COLO829 (cell line): ENCODE data around the gene PIBF1.
"Not testable (repeated sequence)": the region's sequence is repeated elsewhere in the genome, so short reads cannot be mapped to it uniquely, and the experiment has no call there.

Experiments used
- DNase-seq: peaks from one replicate; pipeline ENCODE4 v3.0.0; 2012; ENCODE audit warnings: low spot score

The PIBF1 gene

DNA sequence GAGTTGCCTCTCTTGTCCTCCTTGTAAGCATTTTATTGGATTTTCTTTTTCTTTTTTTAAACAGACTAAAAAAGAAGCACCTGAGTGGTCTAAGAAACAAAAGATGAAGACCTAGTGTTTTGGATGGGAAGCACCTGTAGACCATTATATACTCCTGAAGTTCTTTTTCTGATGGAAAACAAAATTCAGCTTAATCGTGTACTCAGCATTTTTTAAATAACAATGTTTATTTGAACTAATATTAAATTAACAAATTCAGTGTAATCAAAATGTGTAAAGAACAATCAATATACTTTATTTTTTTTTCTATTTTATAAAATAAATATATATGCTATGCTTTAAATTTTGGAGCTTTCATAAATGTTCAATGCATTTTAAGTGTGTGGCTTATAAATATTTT lies 233.9 kb downstream of the PIBF1 start:
- no peak for DNase-seq

DNA sequence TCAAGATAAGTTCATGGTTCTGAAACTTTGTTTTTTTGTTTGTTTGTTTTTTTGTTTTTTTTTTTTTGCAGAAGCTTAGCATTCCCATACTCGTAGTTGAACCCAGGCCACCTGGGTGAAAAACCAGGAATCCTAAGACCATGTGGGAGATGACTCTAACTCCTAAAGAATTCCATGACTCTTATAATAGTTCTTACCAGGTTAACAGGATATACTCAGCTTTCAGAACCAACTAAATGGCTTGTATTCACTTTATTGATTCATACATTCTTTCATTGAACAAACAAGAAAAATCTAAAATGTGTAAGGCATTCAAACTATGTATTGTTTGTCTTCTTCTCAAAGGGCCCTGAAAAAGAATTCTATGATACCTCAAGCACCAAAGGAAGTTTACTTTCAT lies 236.4 kb downstream of the PIBF1 start:
- DNase-seq: no peak

DNA sequence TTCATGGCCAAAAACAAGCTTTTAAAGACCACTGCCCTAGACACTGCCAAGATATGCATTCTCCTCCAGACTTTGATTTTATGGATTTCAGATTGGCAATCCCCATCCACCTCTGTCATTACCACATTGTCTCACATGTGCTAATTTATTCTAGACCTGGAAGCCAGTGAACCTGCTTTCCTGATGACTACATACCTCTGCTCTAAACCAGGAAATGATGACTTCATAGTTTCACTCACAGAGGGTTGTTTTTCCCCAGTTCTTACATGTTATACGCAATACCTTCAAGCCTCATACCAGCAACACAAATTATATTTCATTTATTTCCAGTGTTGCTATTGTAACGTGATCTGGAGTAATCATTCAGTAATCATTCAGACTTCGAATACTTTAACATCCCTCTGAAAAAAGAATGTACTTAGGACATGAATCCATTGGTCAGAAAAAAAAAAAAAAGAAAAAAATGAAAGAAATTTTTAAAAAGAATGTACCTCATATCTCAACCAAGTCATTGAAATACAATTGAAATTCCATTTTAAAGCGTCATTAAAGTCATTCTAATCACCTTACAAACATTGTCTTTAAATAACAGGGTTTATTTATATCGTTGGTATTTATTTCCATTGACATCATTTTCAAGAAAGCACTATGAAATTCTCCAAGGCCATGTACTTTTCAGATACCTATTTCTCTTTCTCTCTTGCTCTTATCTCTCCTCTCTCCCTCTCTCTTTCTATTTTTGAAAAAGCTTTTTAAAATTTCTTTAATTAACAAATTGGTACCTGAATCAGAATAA lies 243.5 kb downstream of the PIBF1 start:
- no peak for DNase-seq

DNA sequence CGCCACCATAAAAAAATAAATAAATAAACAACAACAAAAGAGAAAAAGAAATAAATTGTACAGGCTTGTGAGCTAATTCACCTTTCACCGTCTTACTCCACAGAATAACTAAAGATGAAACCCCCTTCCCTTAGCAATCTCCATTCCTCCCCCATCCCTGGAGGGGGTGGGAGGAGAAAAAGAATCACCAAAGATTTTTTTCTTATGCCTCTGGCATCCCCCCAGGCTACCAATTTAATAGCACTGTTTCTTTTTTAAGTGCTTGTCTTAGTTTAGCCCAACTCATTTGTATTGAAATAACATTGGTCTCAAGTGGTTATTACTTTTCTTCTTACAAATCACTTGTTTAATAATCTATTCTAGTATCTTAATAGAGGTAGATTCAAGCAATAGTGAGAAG lies 253.0 kb downstream of the PIBF1 start:
- DNase-seq: no peak

DNA sequence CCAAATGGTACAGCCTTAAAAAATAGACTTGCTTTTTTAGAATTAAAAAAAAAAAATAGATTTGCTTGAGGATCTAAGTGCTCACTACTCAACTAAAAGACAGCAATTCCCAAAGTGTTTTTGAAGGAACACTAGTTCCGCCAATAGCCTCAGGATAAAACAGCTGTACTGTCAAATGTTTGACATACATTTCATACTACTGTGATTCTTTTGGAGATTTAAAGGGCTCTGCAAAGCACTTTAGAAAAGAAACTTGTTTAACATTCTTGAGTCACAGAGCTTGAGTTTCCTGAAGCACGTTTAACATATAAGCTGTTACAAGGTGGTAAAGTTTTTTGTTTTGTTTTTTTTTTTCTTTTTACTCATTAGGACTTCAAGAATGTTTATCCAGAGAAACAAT lies 253.7 kb downstream of the PIBF1 start:
- no peak for DNase-seq

DNA sequence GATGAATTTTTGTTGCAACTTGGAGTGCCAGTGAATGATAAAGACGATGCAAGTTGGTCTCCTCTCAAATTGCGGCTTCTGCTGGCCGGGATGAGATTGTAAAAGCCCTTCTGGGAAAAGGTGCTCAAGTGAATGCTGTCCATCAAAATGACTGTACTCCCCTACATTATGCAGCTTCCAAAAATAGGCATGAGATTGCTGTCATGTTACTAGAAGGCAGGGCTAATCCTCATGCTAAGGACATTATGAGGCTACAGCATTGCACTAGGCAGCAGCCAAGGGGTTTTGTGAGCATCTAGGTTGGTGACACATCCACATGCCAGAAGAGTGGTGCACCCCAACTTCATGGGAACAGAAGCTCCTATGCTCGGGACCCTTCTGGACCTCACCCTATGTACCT lies 254.6 kb downstream of the PIBF1 start:
- no peak for DNase-seq

DNA sequence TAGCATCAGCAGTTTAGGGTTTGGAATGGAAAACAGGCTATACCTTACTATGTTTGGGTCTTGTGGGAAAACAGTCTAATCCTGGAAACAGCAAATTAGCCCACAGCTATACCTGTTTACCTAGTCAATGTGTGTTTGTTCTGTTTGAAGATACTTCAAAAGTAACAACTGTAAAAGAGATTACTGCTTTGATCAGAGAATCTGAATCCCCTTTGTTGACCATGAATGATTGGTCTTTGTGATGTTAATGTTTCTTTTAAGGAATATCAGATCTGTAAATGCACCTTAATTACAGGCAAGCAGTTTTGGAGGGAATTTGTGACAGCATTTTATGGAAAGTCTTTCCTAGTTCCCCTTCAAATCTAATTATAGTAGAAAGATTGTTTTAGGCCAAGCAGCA lies 256.1 kb downstream of the PIBF1 start:
- DNase-seq: no peak

DNA sequence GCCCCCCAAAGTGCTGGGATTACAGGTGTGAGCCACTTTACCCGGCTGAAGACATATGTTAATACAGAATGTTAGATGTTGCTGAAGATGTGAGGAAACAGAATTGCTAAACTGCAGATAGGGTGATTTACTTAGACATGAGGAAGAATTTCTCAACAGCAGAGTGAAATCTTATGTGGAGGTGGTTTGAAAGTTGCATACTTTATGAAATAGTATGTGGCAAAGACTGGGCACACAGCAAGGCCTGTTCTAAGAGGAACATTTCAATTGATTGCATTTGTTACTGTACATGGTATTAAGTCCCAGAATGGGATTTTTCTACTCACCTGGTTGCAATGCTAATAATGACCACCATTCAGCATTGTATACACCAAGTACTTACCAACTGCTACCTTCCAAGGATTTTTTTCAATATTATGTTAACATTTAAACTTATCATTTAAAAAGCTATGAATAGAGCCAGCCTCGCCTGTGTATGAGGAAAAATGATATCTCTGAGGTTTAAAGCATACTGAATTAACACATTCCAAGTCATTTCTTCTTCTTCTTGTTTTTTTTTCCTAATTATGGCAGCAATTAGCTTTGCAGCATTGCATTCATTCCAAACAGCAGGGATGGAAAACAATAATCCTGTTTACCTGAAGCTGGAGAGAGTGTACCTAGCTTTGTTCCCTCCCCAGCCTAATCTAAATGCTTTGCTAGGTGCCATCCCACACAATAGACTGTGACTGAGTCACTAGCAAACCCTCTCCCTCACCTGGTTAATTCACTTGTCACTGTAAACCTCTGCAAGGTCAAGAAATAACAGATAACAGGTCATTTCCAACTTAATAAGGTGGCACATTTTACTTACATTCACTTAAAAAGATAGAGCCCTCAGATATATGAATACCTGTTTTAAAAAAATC lies 257.5 kb downstream of the PIBF1 start:
- DNase-seq: no peak

DNA sequence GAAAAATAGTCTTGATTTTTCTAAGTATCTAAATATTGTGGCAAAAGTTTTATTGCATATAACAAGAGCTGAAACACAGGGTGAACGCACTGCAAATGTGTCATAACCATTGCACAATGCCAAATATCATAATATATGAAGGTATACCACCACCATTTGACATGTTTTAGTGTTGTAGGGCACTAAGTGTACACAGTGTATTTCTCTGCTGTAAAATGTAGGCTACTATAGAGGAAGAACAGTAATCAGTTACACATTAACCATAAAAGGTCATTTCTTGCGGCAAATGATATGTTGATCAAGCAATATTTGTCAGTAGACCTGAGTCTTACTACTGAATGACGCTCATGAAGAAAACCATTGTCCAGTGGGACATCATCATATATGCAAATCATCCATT lies 258.6 kb downstream of the PIBF1 start:
- no peak for DNase-seq

DNA sequence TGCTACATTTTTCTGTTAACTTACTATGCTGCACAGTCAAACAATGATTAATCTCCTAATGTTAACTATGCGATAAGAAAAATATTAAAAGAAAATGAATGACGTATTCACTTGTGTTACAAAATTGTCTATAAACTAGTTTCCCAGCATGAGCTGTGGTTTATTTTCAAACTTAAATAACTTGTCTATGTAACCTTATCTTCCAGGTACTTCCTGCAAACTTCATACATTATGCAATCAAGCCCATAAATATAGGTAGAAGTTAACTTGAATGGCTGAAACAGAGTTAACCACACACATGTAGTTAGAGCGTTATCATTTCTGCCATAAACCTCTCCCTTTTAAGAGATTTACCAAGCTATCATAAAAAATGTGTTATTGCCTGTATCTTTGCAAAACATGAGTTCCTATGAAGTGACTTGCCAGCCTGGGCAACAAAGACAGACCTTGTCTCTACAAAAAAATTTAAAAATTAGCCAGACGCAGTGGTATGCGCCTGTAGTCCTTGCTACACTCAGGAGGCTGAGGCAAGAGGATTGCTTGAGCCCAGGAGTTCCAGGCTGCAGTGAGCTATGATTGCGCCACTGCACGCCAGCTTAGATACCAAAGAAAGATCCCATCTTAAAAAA lies 259.1 kb downstream of the PIBF1 start:
- no peak for DNase-seq

DNA sequence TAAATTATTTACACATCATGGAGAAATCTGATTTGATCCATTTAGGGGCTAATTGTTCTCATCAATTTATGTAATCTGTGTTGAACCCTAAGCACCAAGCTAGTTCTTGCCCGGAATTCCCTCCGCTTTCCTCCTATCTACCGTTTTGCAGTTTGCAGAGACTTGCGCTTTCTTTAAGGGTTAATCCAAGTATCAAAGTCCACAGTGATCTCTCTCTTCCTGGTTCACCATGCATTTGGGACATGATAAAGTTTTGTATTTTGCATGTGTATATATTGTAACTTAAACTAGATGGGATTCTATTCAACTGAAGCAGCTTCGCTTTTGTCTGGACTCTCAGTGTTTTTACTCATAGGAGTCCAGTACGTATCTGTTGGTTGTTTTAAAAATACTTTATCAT lies 263.1 kb downstream of the PIBF1 start:
- no peak for DNase-seq

DNA sequence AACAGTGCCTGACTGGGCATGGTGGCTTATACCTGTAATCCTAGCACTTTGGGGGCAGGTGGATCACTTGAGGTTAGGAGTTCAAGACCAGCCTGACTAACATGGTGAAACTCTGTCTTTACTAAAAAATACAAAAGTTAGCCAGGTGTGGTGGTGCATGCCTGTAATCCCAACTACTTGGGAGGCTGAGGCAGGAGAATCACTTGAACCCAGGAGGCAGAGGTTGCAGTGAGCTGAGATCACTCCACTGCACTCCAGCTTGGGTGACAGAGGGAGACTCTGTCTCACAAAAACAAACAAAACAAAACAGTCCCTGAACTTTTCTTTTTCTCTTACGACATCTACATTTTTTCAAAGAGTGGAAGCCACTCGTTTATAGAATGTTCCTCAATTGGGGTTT lies 266.7 kb downstream of the PIBF1 start:
- DNase-seq: not testable (repeated sequence)

DNA sequence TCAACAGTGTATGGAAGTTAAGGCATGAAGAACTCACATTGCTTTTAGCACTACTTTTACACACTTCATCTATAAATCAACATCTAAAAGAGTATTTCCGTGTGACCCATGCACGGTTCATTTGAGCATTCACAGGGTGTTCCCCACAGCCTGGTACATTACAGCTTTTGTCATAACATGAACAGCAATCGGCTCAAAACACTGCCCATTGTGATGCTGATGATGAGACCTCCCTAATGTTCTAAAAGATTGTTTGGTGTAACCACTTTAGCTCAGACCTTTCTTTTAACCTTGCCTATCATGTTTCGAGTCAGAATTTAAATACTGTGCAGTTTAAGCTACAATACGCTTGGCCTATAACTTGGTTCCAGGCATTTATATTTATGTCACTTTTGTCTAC lies 272.8 kb downstream of the PIBF1 start:
- DNase-seq: no peak

DNA sequence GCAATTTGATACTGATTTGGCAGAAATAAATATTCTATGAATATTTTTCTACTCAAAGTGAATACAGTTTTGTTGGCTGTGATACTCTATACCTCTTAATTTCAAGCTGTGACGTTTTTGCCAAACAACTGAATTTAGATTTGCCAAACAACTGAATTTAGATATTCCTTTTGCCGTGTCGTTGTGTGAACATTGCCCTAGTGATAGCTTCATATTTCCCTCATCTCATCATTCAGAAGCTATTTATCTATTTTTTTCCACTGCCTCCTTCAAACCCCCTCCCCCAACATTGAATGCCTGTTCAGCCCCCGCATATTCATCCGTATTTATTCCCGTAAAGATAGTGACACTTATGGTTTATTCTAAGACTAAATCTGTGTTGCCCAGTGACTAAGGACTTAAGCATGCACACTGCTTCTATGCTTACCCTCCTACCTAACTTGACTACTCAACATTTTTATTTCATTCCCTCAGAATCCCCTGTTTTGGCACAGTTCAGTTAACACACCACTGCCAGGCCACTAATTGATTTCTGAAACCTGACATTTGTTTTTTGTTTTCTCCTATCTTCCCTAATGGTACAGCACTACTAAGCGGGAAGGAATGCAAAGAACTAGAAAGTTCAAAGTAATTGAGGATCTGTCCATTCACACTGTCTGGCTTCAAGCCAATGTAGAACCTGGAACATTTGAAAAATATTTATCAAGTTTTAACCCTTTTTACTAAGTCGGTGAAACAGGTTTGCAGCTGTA lies 274.1 kb downstream of the PIBF1 start:
- DNase-seq: peak; percentile 71

DNA sequence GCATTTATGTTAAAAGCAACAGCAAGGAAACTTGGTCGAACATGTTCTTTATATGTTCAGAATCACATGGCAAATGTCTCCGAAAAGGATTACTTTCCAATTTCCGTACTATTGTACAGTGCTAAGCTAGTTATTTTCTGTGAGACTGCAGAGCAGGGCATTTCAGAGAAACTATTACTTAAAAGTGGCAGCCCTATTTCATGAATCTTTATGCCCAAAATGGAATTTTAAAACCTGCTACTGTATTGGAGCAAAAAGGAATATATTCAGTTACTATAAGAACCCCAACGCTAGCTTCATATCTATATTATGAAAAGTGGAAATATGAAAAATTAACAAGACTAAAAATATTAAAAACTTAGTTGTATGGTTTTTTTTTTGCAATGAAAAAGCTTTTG lies 274.6 kb downstream of the PIBF1 start:
- DNase-seq: no peak

DNA sequence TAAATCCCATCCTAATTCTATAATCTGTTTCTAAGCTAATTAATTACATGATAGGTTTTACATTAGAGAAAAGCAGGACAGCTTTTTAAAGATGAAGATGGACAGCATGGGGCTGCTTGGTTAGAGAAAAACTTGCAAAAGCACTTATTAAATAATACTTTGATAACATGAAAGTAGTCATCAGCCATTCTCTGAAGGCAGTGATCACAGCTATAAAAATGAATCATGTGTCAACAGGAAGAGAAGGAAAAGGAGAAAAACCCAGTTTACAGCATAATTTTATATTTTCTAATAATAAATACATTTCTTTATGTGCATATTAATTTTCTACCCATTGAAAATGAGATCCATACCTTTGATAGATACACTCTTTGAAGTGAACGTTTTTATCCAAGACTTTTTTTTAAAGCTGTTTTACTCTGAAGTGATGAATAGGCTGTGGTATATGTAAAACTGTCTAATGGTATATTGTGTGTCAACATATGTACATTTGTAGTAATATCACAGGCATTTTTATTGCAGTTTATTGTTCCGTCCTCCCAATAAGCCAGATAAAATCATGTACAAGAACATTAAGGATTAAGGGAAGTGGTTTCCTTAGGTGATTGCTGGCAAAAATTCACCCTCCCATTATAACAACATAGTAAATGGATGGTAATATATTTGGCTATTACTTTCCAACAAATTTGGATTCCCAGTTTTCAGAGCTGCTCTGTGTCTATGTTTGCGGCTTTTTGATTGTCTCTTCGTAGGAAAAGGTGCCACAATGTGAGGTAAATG lies 275.5 kb downstream of the PIBF1 start:
- DNase-seq: no peak

DNA sequence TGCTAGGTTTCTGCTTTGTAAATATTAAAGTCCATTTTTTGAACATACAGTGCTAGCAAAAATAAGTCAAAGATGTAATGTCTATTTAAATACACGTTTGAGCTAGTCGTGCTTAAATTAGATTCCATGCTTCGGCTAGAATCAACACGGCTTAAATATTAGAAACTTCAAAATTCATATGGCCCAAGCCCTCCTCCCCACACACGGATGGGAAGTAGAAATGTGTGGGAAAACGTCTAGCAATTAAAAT lies 276.1 kb downstream of the PIBF1 start:
- DNase-seq: no peak

DNA sequence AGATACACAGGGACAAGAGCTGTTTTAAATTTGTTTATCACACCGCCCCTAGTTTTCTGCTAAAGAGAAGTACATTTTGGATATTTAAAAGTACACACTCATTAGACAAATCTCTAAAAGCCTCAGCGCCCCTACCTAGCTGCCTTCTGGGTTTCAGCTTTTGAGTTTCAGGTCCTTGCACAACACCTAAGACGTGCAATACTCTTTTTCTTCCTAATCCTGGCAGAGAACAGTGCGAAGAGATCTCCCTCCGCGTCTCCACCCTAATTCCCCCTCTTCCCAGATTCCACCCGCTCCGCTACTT lies 276.5 kb downstream of the PIBF1 start:
- DNase-seq: no peak

DNA sequence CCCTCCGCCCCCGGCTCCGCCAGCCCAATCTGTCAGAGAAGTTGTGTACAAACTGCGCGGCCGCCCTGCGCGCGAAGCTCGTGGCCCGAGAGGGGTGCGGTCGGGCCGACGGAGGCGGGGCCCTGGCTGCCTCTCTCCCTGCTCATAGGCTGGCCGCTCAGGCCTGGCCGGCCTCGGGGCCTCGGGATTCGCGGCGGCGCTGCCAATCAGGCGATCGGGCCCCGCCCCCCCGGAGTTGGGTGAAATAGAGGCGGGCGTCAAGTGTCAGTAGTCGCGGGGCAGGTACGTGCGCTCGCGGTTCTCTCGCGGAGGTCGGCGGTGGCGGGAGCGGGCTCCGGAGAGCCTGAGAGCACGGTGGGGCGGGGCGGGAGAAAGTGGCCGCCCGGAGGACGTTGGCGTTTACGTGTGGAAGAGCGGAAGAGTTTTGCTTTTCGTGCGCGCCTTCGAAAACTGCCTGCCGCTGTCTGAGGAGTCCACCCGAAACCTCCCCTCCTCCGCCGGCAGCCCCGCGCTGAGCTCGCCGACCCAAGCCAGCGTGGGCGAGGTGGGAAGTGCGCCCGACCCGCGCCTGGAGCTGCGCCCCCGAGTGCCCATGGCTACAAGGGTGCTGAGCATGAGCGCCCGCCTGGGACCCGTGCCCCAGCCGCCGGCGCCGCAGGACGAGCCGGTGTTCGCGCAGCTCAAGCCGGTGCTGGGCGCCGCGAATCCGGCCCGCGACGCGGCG lies 277.0 kb downstream of the PIBF1 start, which contains the start of gene KLF5:
Gene KLF5, plus strand, starts transcription at position 270 of the 724 bp plus-strand sequence. Its CDS starts 323 bp downstream, at position 593.
- DNase-seq: peak; percentile 80

DNA sequence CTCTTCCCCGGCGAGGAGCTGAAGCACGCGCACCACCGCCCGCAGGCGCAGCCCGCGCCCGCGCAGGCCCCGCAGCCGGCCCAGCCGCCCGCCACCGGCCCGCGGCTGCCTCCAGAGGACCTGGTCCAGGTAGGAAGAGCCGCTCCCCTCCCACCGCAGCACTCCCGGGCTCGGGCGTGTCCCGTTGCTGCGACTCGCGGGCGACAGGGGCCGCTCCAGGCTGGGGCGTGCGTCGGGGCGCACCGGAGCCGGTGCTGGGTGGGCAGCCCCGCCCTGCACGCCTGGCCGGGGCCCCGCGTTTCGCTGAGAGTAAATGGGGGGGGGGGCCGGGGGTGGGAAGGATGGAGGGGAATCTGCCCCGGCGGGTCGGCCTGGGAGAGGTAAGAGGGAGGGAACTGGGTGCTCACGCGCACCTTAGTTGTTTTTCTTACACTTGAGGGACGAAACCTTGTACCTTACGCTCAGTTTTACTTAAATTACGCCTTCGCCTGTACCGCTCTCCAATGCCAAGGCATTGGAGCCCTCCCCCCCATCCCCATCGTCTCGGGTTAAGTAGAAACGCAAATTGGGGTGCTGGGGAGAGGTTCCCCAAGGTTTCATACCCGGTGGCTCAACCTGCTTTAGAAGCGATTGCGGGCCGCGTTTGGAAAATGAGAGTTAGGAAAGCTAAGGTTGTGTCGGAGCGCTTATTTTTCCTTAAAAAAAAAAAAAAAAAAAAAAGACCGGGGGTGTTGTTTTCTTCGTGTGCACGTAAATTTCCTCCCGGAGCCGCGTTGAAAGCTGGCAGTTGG lies 277.7 kb downstream of the PIBF1 start:
- DNase-seq: no peak
